HG03571 (cell line): ENCODE data around the gene TRAPPC8.
A peak's percentile ranks its signal among the peaks of the same experiment; 100 is the strongest.
"Not testable (repeated sequence)": the region's sequence is repeated elsewhere in the genome, so short reads cannot be mapped to it uniquely, and the experiment has no call there.

Source experiments
- ATAC-seq: cut with Tn5 transposase; IDR thresholded peaks from one replicate; pipeline ENCODE4 v1.9.1; 2021; ENCODE audit not compliant: unreplicated experiment

Gene TRAPPC8

DNA sequence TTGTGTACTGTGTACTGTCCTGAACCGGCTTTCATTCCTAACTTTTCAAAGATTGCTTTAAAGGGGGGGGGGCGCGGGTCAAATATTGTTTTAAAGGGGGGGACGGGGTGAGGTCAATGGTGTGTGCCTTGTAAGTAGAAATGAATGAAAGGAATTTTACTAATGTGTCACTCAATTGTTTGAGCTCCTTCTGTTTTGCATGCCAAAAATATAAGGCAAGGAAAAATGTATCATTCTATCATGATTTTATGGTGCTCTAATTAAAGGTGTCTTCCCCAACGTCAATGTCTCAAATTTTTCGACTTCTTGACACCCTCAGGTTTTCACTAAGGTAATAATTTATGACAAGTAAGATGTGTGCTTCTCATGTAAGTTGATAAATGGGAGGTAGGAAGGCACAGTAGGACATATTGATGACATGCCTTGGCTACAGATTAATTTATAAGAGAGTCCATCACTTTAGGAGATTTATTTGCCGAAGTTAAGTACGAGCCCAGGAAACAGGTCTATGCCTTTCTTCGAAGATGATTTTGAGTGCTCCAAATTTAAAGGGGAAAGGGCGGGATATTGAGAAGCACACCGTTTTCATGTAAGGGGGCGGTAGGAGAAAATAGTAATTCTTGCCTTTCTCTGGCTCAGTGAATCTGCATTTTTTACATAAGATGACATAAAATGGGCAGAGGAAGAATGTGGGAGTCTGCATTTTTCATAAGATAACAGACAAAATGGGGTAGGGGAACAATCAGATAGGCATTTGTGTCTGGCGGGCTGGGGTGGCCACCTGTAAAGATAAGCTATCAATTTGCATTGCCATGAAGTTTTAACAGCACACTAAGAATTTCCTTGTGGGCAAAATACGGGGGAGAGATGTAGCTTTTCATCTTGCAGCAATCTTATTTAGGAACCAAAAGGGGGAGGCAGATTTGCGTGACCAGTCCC, 1.2 kb upstream of the TRAPPC8 start:
- no peak for ATAC-seq

DNA sequence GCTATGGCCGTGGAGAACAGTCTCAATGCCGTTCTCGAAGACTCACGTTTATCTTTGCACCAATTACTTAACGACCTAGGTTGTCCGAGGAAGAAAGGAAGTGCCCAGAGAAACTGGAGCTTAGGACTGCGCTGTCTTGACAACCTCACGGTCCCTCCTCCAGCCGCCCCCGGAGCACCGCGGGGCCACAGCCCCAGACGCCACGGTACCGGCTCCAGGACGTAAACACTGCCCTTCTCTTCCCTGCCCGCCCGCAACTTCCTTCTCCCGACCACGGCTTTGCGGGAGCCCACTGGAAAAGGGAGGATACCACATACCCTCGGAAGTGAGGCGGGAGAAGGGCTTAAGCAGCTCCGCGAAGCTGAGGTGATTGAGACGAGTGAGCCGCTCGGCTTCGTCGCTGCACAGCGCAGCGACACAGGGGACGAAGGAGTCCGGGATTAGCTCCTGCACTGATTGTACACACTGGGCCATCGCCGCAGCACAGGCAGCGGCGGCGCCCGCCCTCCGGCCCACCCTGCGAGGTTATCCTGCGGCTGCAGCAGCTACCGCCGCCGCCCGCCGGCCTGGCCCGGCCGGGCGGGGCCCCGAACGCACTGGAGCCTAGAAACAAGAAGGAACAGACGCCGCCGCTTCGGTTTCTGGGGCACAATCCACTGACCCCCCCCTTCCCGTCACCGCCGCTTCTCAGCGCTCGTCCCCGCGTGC, 483 bp downstream of the TRAPPC8 start:
- peak; percentile 33 for ATAC-seq

DNA sequence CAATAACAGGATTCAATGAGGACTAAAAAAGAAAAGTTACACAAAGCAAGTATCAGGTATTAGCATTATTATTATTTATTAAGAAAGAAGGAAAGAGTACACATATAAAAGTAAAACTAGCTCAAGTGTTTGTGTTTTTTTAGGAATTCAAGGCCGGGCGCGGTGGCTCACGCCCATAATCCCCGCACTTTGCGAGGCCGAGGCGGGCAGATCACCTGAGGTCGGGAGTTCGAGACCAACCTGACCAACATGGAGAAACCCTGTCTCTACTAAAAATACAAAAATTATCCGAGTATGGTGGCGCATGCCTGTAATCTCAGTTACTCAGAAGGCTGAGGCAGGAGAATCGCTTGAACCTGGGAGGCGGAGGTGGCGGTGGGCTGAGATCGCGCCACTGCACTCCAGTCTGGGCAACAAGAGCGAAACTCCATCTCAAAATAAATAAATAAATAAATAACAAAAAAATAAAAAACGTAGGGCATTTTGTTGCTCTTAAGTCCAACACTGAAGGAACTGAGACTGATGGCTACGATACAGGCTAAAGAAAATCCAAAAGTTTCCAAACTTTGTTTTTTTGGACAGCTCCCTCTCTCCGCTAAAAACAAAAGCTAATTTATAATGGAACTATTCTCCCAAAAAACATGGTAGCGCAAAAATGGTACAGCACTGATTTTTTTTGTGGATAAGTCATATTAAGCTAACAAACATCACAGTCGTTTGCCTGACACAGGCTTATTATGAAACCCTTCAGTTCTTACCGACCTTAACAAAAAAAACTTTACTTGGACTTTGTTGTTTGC, 1.7 kb downstream of the TRAPPC8 start:
- ATAC-seq, result no peak

DNA sequence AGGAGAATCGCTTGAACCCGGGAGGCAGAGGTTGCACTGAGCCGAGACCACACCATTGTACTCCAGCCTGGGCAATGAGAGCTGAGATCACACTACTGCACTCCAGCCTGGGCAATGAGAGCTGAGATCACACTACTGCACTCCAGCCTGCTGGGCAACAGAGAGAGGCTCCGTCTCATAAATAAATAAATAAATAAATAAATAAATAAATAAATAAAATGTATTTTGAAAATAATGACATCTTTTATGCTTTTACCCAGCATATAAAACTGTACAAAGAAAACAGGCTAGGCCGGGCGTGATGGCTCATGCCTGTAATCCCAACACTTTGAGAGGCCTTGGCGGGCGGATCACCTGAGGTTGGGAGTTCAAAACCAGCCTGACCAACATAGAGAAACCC, 8.2 kb downstream of the TRAPPC8 start:
- not testable (repeated sequence) for ATAC-seq

DNA sequence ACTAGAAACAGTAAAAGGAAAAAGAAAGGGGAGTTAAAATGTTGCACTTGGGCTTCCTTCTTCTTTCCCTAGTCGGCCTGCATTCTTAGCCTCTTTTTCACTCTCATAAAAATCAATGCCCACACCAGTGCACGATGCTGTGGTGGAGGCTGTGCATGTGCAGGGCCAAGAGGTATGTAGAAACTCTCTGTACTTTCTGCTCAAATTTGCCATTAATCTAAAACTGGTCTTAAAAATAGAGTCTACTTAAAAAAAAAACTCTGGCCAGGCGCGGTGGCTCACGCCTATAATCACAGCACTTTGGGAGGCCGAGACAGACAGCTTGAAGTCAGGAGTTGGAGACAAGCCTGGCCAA, 11.1 kb downstream of the TRAPPC8 start:
- ATAC-seq, result no peak

DNA sequence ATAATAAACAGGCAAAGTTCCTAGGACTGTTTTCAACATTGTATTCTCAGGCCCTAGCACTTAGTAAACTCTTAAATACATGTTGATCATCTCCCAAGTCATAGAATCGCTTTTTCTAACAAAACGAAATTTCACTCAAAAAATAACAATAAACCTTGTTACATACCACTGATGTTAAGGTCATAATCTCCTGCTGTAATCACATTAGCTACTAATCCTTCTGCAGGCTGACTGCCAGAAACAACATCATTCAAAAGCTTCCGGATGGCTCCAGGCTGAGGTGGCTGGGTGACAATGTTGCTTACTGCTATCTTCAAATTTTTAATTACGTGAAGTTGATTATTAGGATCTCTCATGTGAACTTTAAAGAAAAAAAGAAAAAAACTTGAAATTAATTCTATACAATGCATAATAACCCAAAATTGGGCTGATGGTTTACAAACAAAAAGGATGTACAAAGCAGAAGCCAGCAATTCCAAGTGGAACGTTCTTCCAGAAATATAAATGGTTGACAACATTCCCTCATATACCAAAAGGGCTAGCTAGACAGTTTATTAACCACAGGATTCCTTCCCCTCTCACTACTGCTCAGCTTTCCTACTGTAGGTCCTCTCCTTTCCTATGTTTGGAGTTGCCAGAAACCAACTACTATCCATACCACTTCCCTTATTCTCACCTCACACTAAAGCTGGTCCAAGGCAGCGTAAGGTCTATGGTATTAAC, 11.6 kb downstream of the TRAPPC8 start:
- ATAC-seq, result no peak

DNA sequence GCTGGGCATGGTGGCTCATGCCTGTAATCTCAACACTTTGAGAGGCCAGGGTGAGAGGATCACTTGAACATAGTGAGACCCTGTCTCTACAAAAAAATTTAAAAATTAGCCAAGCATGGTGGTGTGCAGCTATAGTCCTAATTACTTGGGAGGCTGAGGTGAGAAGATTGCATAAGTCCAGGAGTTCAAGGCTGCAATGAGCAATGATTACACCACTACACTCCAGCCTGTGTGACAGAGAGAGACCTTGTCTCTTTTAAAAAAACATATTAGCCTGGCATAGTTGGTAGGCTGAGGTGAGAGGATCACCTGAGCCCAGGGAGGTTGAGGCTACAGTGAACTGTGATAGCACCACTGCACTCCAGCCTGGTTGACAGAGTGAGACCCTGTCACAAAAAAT, 13.7 kb downstream of the TRAPPC8 start:
- no peak for ATAC-seq

DNA sequence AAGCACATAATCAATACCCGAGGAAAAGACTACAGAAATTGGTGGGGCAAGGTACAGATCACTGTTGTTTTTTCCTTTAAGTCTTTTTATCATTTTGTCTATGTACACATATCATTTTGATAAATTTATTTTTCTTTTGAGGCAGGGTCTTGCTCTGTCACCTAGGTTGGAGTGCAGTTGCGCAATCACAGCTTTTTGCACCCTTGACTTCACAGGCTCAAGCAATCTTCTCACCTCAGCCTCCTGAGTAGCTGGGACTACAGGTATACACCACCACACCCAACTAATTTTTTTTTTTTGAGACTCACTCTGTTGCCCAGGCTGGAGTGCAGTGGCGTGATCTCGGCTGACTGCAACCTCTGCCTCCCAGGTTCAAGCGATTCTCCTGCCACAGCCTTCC, 15.9 kb downstream of the TRAPPC8 start:
- ATAC-seq, result not testable (repeated sequence)

DNA sequence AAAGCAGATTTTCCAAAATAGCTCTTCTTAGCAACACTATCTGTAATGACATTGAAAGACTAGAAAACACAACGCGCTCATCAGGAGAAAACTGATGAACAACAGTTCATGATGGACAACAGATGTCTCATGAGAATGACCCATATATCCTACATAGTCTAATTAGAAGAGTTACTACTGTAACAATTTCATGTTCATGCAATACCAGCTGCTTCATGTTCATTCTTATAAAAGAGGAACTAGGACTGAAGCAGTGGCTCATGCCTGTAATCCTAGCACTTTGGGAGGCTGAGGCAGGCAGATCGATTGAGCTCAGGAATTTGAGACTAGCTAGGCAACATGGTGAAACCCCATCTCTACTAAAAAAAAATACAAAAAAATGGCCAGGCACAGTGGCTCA, 22.7 kb downstream of the TRAPPC8 start:
- no peak for ATAC-seq

DNA sequence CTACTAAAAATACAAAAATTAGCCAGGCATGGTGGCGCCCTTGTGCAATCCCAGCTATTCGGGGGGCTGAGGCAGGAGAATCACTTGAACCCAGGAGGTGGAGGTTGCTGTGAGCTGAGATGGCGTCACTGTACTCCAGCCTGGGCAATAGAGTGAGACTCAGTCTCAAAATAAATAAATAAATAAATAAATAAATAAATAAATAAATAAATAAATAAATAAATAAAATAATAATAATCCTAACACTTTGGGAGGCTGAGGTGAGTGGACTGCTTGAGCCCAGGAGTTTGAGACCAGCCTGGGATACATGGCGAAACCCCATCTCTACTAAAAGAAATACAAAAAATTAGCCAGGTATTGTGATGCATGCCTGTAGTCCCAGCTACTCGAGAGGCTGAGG, 23.6 kb downstream of the TRAPPC8 start:
- ATAC-seq, result not testable (repeated sequence)

DNA sequence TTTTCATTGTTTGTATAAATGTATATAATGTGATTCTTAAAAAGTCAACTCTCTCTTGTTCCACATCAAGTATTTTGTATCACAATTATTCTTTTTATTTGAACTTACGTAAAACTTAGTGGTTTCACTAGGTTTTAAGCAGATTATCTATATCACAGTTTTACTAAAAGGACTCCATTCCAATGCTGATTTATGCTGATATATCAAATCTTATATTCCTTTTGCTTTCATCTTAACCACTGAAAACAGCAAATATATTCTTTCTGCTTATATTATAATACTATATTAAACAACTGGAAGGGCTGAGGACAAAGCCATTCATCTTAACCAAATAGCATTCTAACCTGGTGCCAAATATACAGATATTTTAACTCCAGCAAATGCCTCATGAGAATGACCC, 24.2 kb downstream of the TRAPPC8 start:
- no peak for ATAC-seq

DNA sequence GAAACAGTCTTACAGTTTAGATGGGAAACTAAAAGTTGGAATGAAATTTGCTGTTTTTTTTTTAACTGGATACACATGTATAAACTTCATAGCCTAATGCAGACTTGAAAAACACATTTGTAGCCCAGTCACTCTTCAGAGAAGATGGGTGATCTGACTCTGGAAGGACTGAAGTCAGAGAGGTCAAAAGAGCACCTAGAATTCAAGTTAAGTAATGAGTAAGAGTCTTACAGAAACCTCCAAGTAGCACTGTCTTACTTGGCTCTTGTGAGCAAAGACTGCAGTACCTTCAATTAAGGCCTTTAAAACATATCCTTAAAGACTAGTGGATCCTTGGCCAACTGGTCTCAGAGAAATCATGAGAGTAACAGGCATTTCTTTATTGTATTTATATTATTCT, 41.9 kb downstream of the TRAPPC8 start:
- ATAC-seq, result no peak

DNA sequence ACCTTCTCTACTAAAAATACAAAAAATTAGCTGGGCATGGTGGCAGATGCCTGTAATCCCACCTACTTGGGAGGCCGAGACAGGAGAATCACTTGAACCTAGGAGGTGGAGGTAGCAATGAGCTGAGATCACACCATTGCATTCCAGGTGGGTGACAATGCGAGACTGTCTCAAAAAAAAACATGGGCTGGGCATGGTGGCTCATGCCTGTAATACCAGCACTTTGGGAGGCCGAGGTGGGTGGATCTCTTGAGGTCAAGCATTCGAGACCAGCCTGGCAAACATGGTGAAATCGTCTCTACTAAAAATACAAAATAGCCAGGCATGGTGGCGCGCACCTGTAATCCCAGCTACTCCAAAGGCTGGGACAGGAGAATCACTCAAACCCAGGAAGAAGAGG, 43.2 kb downstream of the TRAPPC8 start:
- ATAC-seq, result not testable (repeated sequence)

DNA sequence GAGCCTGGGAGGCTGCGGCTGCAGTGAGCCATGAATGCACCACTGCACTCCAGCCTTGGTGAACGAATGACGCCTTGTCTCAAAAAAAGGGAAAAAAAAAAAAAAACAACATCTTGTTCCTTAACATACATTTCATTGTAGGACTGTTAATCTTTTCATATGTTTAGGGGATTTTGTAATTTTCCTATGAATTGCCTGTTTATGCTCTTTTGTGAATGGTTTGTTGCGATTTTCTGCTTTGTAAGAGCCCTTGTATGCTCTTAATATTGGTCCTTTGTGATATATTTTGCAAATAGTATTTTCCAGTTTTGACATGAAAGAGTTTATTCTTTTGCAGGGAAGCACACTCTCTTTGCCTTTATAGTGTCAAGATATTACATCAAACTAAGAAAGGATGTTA, 50.0 kb downstream of the TRAPPC8 start:
- no peak for ATAC-seq

DNA sequence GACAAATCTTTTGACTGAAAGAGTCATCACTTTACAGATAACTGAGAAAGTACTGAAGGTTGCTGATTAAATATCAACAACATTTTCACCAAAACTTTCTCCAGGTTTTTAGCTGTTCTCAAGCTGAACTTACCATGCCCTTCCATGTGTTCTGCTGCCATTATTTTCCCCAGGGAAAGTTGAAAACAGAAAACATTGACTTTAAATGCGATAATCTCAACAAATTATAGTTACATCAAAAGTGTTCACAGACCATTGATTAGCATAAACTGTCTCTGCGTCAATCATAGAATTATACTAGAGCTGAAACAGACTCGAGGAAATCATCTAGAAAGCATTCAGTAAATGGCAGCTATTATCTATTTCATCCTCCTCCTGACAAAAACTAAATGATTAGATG, 51.4 kb downstream of the TRAPPC8 start:
- ATAC-seq, result no peak

DNA sequence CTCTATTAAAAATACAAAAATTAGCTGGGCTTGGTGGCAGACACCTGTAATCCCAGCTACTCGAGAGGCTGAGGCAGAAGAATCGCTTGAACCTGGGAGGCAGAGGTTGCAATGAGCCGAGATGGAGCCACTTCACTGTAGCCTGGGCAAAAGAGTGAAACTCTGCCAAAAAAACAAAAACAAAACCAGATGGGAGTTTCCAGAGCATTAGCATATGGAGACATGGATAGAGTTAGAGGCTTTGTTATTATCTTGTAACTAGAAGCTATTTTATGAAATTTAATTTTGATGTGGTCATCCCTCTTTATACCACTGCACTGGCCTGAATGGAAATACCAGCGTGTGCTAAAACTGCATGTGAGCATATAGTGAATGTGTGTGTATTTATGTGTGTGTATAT, 58.9 kb downstream of the TRAPPC8 start:
- ATAC-seq, result no peak

DNA sequence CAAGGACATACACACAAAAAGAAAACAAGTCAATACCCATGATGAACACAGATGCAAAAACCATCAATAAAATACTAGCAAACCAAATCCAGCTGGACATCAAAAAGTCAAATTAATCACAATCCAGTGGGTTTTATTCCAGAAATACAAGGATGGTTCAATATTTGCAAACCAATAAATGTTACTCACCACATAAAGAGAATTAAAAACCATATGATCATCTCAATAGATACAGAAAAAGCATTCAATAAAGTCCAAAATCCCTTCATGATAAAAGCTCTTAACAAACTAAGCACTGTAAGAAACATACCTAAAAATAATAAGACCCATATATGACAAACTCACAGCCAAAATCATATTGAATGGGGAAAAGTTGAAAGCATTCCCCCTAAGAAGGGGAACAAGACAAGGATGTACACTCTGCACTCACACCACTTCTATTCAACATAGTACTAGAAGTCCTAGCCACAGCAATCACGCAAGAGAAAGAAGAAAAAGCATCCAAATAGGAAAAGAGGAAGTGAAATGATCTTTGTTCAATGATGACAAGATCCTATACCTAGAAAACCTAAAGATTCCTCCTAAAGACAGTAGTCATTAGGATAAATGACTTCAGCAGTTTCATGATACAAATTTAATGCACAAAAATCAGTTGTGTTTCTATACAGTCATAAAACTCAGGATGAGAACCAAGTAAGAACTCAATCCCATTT, 62.6 kb downstream of the TRAPPC8 start:
- no peak for ATAC-seq

DNA sequence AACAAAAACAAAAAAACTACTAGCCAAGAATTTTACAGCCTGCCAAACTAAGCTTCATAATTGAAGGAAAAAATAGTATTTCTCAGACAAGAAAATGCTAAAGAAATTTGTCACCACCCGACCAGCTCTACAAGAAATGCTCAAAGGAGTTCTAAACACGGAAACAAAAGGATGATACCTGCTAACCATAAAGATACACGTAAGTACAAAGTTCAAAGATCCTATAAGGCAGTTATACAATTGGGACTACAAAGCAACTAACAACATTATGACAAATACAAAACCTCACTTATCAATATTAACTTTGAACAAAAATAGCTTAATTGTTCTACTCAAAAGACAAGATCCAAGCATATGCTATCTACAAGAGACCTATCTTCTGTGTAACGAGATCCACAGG, 64.6 kb downstream of the TRAPPC8 start:
- no peak for ATAC-seq

DNA sequence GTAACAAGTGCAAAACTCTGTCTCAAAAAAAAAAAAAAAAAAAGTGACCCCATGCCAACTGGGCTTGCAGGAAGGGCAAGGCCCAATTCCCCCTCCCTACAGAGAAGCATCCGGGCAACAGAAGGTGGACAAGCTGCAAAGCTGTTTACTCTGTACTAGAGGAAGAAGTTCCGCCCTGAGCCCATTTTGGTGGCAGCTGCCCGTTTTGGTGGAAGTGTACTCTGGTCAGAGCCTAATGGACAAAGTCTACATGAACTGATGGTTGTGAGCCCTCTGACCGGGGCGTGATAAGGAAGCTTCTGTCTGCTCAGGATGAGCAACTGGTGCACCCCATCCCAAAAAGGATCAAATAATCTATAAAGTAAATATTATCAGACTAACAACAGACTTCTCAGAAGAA, 65.0 kb downstream of the TRAPPC8 start:
- ATAC-seq, result no peak

DNA sequence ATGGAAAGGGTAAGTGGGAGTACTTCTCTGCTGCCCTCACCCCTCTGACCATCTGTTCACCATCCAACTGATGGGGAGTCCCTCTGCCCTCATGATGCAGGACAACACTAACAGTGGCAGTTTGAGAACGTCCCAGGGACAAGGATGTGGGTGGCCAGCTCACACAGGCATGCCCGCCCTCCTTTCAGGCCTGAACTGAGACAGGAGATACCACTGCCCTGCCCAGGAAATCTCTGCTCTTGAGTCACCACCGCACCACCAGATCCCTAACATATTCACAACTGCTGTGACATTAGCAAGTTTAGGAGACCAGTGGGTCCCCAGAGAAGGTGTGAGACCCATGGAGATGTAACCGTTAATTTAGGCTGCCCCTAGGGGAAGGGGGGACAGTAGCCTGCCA, 66.2 kb downstream of the TRAPPC8 start:
- ATAC-seq, result no peak
